Cortex of kidney (tissue), 1 donor: ENCODE measurements around the gene NSD2.

ENCODE experiments used
- DNase-seq: peaks from one replicate; lab custom pipeline; 2025; lab: John Stamatoyannopoulos, UW

NSD2 gene

GRCh38 chr4:1864076-1865008 lies 6.9 kb upstream of the NSD2 start:
- DNase-seq: no peak

GRCh38 chr4:1866189-1866661 lies 5.0 kb upstream of the NSD2 start:
- no peak for DNase-seq

- DNase-seq: no peak
Observed at GRCh38 chr4:1868293-1868692, 2.9 kb upstream of the NSD2 start.

DNA sequence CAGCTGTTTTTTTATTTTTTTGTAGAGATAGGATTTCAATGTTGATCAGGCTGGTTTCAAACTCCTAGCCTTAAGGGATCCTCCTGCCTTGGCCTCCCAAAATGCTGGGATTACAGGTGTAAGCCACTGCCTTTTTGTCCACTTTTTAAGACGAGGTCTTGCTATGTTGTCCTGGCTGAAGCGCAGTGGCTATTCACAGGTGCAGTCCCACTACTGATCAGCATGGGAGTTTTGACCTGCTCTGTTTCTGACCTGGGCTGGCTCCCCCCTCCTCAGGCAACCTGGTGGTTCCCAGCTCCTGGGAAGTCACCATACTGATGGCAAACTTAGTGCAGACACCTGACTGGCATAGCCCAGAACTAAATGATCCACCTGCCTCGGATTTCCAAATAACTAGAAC lies 2.3 kb upstream of the NSD2 start:
- DNase-seq: no peak

- DNase-seq: no peak
Observed at GRCh38 chr4:1869530-1870327, 1.5 kb upstream of the NSD2 start.

- DNase-seq: no peak
Observed at GRCh38 chr4:1870328-1870577, 940 bp upstream of the NSD2 start.

DNA sequence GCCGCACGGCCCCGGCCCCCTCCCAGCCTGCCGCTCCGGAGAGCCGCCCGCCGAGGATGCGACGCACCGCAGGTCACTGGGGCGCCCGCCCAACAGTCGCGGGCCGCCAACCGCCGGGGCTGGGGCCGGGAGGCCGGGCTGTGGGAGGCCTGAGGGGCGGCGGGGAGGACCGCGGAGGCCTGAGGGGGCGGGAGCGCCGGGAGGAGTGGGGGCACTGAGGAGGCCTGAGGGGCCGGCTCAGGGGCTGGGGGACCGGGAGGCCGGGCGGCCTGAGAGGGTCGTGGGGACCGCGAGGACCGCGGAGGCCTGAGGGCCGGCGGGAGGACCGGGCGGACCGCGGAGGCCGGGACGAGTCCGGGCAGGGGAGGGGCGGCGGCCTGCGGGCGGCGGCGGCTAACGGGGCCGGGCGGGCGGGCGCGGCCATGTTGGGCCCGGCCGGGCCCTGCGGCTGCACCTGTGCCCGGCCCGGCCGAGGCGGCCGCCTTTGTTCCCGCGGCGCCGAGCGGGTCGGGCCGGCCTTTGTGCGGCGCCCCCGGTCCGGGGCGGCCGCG lies 353 bp downstream of the NSD2 start:
- DNase-seq: no peak

- DNase-seq: no peak
Observed at GRCh38 chr4:1872870-1873269, 1.7 kb downstream of the NSD2 start.

DNA sequence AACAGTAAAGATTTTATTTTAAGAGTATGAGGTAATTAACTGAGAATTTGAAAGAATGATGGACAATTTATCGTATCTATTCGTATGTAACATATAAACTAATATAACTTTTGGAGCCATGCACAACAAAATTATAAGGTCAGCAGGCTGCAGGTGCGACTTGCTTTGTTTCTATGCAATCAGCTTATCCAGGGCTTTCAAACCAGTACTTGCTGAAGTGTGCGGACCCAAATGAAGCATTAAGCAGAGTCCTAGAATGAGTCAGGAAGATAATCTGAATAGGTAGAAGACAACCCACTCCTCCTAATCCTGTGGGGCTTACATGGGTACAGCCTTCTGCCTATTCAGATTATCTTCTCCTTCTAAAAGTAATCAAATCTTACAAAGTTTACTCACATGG lies 2.1 kb downstream of the NSD2 start:
- DNase-seq: no peak

- no peak for DNase-seq
Observed at GRCh38 chr4:1873776-1874175, 2.6 kb downstream of the NSD2 start.

DNA sequence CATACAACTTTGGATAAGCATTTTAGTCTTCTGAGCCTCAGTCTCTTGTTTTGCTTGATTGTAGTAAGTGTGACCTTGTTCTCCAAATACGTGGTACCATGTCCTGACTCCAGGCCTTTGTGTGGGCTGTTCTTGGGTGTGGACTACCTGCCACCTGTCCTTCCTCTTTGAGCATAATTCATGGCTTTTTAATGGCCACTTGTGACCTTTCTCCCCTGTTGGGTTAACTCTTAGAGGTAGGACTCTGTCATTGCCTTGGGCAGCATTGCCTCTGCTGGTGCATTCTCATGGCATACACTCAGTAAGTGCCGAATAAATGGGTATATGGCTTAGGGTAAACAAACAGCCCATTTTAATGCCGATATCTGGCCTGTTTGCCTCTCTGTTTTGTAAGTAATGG lies 3.0 kb downstream of the NSD2 start:
- DNase-seq: no peak

DNA sequence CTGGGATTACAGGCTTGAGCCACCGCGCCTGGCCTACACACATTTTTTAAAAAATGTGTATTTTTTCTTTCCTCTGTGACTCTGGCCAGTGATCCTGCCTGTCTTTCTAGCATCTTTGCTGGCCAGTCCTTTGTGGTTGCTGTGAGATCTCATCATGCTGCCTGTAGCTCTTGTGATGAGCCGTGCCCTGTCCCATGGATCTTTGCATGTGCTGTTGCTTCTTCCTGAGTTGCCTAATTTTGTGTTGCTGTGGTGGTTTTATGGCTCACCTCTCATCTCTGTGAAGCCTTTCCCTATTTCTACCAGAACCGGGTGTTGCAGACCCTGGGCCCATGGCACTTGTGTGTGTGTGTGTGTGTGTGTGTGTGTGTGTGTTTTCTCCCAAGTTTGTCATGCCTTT lies 8.3 kb downstream of the NSD2 start:
- DNase-seq: no peak

DNA sequence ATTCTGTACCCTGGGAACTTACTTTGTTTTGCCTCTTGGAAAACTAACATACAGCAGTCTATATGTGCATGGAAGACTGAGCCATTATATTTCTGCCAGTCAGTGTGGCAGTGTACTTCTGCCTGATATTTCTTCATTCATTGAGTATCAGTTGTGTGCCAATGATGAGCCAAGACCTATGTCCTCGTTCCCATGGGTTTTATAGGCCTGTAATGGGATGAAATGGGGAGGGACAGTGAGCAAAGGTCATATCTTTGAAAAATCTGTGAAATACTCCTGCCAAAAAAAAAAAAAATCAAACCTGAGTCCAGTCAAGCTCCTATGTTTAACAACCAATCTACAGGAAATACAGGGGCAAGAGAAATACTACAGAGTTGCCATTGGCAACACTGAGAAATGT lies 9.1 kb downstream of the NSD2 start:
- no peak for DNase-seq

GRCh38 chr4:1882850-1883271 lies 11.7 kb downstream of the NSD2 start:
- DNase-seq: no peak

GRCh38 chr4:1883583-1883982 lies 12.4 kb downstream of the NSD2 start:
- DNase-seq: no peak

DNA sequence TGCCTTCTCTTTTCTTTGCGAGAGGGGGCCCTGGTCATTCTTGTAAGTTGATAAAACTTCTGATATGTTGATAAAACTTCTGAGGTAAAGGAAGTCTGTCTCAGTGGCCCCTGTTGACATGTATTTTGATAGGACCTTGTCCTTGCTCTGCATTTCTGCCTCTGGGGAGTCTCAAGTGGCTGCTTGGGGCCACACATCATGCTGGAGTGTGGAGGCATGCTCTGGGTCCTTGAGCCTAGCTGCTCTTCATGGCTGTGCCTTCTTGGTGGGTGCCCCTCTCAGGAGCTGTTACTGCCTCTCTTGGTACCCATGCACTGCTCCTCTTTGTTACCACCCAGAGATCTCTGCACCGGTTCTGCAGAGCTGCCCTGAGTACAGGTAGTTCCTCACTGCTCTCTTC lies 14.2 kb downstream of the NSD2 start:
- DNase-seq: no peak

- DNase-seq: no peak
Observed at GRCh38 chr4:1887052-1887451, 15.9 kb downstream of the NSD2 start.

GRCh38 chr4:1890979-1891570 lies 19.9 kb downstream of the NSD2 start:
- DNase-seq: no peak

- DNase-seq: no peak
Observed at GRCh38 chr4:1895971-1896657, 24.9 kb downstream of the NSD2 start.

DNA sequence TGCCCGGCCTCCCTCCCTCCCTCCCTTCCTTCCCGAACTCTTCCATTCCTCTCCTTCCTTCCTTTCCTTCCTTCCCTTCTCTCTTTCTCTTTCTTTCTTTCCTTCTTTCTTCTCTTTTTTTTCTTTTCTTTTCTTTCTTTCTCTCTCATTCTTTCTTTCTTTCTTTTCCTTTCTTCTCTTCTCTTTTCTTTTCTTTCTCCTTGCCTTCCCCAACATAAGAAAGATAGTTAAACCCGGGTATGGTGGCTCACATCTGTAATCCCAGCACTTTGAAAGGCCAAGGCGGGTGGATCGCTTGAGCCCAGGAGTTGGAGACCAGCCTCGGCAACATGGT lies 25.4 kb downstream of the NSD2 start:
- no peak for DNase-seq

DNA sequence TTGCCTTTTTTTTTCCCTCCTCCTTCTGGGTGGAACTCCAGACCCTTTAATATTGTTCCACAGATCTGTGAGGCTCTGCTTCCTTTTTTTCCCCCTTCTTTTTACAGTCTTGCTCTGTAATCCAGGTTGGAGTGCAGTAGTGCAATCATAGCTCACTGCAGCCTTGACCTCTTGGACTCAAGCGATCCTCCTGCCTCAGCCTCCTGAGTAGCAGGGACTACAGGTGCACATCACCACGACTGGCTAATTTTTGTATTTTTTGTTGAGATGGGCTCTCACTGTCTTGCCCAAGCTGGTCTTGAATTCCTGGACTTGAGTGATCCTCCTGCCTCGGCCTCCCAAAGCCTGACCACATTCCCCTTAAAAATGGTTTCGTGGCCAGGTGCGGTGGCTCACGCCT lies 26.8 kb downstream of the NSD2 start:
- DNase-seq: no peak

DNA sequence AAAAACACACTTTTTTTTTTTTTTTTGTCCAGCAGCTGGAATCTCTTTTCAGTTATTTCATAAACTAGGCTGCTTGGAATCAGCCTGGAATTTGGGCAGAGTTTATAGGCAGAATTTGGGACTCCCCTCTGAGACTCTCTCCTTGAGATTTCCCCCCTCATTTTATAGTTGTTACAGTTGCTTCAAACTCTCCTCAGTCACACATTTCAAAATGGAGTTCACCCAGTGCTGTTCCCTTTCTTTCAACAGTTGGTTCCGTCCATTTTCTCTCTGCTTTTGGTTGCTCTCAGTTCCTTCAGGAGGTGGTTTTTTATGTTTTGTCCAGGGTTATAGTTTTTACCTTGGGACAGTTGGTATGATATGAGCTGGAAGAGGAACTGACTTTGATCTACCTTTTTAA lies 27.5 kb downstream of the NSD2 start:
- no peak for DNase-seq
